A172 (cell line): Measurements from ENCODE around the gene GPER1. TPM values are rescaled to one million over a fixed set of nuclear protein-coding genes. Genes with fewer than 3 reads are reported as not detected.
"Not testable (repeated sequence)": the region's sequence is repeated elsewhere in the genome, so short reads cannot be mapped to it uniquely, and the experiment has no call there.

Experiments
- DNase-seq: peaks from one replicate; pipeline ENCODE4 v3.0.0-alpha.2; 2015; ENCODE audit warnings: low spot score
- total RNA-seq: library from RNA; depleted of rRNA; stranded (reverse); fragments of >200 nt; shearing (Covaris generic); gene quantifications from 2 replicates; pipeline ENCODE4 v1.2.3, GENCODE V29; 2014

Gene GPER1
- total RNA-seq, 1 experiment from 2014 or later, result 12.1 TPM

DNA sequence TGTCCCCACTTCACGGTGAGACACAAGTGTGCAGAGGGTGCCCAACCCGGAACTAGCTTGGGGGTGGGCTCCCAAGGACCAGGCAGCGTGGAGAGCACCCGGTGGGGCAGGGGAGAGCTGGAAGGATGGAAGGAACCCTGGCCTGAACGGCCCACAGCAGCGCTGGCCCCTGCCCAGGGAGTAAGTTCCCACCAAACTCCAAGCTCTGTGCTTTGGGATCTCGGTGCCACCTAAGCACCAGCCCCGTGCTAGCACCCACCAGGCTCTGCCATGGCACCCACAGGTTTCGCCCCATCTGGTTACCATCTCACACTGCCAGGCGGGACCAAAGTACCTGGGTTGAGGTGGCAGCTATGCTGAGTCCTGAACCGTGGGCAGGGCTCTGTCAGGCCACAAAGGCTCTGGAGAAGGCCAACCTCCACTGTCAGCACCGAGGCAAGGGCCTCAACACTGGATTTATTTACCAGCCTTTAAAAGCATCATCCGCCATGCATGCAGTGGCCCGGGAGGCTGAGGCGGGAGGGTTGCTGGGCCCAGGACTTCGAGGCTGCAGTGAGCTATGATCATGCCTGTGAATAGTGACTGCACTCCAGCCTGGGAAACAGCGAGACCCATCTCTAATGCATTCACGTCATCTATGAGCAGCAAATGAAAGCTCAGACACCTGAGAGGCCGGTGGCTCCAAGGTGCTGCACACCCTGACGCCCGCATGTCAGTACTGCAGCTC, 16.0 kb downstream of the GPER1 start:
- DNase-seq, result no peak

DNA sequence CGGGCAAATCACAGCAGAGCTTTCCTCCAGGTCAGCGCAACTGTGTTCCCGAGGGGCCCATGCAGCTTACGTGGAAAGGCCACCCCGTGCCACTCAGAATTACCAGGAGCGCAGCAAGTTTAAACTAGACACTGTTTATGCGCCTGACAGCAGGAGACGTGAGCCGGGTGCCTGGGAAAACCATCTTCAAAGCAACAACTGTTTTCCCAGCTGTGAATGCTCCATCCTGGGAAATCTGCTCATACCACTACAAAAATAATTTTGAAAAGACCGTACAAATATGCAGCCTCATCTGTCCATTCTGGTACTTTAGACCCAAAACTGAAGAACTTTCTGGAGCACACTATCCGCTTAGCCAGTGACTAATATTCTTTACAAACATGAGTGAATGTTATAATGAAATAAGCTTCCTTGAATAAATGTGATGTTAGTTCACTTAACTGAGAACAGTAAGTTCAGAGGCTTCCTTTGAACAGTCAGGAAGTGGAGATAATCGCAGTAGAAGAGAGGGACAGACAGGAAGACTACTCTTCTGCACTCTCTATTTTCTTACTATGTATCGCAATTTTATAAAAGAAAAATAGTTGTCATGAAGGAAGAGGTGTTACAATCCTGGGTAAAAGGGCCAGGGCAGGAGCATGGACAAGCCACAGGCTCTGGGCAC, 16.7 kb downstream of the GPER1 start:
- DNase-seq, result no peak

DNA sequence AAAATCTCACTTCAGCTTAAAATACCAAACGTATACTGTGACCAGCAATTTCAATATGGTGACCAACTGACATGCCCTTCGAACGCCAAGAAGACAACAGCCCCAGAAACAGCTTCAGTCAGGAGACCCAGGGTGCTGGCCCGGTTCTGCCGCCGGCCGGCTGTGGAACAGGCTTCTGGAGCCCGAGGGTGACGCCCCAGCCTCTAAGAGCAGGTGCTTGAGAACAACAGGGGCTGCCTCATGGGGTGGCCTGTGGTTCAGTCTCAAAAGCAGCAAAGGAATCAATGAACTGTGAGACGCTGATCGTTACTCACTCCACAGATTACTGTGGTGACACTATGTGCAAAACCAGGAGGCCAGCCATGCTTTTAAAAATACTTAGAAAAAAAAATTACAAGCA, 17.3 kb downstream of the GPER1 start:
- no peak for DNase-seq

DNA sequence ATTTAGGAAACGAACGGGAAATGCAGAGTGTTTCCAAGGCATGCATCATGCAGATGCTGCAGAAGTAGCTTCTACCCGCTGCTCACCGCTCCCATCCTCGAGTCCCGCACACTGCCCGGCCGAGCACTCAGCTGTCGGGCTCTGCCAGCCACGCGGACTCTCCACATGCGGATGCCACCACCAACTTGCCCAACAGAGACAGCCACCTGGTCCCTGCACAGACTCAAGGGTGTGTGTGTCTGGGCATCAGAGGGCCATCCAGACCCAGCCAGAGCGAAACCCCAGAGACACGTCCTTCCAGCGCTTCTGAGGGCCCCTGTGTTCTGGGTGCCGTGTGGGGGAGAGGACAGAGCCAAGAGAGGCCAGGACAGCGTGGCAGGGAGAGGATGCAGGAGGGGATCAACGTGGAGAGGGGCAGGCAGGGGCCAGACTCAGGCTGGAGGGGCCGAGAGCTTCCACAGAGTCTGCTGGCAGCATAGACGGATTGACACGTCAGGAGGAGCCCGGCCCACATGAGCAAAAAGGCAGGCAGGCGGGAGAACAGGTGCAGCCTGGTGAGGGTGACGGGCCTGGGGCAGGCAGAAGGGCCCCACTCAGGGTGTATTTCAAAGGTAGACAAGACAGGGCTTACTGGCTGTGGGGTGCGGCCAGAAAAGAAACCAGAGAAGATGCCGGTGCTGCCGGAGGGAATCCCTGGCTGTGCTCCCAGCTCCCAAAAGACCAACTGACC, 18.3 kb downstream of the GPER1 start:
- no peak for DNase-seq

DNA sequence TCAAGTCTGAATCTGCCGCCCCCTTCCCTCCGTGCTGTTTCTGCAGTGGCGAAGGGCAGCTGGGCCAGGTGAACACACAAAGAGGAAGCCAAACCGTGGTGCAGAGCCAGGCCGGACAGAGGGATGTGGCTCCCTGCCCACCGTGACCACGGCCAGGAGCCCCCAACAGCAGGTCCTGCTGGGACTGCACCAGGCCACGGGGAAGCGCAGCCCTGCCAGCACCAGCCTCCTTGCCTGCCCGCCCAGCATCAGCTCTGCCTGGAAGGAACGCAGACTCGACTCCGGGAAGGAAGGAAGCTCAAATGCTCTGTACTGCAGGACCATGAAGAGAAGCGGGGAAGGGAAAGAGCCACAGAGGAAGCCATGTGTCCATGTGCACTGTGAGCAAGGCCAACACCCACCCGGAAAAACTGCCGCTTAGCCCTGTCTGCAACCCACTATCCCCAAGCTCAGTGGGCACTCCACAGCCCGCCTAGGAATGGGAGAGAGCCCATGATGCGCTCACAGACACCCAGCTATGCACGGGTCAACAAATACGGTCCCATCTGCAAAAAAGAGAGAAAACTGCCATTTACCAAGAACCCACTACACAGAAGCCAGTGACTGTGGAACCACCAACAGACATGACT, 19.0 kb downstream of the GPER1 start:
- DNase-seq, result no peak

DNA sequence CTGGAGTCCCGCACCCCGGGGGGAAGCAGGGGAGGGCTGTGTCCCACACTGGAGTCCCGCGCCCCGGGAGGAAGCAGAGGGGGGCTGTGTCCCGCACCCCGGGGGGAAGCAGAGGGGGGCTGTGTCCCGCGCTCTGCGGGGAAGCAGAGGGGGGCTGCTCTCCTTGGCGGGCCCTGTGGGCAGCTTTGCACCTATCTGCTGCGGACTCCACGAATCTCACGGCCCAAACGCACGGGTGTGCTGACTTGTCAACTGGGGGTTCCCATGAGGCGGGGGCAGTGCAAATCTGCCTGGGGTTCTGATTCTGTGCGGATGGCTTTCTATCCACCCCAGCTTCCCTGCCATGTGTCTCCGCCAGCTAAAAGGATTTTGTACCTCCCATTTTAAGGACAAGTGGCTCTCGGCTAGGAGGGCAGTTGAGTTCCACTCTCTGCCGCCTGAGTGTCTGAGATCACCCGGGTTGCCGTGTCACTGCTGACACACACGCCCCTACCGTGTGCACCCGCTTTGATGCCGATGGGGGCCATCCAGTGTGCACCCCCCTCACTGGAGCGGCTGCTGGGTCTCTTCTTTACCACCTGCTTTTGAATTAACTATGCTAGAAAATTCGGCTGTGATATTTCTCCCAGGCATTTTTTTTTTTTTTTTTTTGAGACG, 20.5 kb downstream of the GPER1 start:
- no peak for DNase-seq

DNA sequence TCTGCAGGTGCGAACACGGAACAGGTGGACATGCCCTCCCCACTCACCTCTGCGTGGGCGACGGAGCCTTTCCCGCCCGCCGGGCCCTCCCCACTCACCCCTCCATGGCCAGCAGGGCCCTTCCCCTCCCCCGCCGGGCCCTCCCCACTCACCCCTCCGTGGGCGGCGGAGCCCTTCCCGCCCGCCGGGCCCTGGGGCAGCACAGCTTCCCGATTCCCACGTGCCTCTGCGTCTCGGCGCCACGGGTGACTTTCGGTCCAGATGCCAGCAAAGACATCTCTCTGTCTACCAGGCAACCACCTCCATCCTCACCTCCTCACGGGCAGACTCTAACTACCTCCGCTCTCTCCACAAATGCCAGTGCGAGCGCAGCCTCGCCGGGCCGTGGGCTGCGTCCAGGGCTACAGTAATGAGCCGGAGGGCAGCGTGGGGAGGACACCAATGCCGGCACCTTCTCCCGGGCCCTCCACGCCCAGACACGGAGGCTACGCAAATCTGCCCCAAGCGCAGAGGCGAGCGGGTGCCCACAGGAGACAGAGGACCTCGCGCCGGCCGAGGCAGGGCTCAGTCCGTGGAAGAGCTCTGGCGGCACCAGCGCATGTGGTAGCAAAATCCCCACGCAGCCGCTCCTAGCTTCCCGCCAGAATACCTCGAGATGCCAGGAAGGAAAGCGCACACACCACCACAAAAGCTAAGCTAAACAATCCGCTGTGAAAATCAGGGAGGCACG, 21.8 kb downstream of the GPER1 start:
- DNase-seq, result no peak

DNA sequence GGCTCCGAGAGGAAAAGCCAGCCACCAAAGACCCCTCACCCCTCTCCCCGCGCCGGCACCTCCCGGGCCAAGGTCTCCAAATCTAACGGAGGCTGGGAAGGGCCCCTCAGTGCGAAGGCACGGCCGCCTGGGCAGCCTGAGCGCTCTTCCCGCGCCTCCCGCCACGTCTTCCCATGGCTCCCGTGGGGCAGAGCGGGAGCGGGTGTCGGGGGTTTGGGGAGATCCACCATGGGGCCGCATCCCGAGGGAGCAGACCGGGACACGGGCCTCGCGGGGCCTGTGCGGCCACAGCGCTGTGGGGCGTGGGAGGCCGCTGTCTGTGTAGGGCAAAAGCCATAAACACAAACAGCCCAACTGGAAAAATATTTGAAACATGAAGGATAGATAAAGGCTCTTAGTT, 22.4 kb downstream of the GPER1 start:
- DNase-seq, result no peak

DNA sequence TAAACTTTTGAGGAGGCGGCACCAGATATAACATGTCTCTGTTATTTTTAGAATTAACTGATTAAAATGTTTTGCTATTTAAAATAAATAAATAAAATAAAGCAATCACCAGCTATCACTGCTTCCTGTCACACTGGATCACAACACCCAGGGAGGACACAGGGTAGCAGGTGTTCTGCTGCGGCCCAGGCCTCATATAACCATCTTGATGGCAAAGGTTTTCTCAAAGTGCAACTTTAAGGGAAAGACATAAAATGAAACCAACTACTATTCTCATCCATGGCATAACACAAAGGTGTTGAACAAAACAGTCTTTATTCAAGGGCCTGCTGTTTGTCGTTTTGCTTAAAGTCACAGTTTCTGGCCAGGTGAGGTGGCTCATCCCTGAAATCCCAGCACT, 23.2 kb downstream of the GPER1 start:
- no peak for DNase-seq

DNA sequence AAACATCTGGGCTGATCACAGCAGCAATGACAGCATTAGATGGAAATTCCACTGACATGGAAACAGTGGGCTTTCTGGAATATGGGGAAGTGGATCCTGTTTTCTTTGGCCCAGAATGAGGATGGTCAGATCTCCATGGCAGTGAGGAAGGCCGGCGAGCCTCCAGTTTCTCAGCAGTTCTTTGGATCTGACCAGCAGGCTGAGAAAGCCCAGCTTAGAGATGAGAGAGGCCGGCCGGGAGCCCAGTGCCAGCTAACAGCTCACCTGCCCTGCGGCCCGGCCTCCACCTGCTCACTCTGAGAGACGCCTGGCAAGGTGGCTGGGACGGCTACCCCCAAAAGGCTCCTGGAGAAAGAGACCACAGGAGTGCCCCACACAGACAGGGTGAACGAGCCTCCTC, 24.2 kb downstream of the GPER1 start:
- DNase-seq, result no peak

DNA sequence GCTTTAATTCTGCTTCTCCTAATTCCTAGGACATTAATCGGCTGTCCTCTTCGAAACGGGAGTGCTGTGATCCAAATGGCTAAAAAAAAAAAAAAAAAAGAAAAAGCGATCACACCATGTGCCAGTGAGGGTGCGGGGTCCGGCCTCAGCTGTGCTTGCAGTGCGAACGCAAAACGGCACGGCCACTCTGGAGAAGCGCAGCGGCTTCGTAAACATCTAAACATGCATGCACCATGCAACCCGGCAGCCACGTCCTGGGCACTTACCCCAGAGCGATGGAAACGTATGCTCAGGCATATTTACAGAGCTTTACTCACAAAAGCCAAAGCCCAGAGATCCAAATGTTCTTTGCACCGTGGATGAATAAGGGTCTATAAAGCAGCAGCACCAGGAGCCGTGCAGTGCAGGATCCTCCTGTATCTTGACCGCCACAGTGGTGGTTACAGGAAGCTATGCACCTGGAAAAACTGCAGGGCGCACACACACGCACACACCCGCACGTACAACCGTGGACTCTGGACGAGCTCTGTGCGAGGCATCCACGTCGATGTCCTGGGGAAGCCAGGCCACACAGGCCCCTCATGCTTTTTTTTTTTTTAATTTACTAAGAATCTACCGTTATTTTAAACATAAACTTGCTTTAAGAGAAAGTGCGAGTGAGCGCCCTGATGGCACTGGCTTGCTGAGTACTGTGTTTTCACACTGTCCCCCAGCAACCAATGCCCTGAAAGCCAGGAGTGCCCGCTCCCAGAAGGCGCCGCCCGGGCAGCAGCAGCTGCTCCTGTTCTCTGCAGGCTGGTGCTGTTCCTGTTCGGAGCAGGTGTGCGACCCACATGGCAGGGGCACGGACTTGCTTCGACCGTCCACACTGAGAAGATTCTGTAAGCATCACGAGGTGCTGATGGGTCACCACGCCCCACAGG, 25.0 kb downstream of the GPER1 start:
- DNase-seq, result no peak

DNA sequence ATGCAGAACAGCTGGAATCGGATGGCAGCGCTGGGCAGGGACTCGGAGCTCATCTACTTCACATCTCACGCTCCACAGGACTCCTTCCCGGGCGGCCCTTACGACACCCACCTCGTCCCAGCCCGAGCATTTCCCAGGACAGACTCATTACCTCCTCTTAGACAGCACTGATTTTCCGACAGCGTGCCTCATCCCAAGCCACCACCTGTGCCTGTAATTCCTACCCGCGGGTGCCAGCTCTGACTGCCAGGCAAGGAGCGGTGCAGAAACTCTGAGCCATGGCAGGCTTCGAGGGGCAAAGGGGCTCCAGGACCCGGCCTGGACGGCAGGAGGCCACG, 25.6 kb downstream of the GPER1 start:
- no peak for DNase-seq

DNA sequence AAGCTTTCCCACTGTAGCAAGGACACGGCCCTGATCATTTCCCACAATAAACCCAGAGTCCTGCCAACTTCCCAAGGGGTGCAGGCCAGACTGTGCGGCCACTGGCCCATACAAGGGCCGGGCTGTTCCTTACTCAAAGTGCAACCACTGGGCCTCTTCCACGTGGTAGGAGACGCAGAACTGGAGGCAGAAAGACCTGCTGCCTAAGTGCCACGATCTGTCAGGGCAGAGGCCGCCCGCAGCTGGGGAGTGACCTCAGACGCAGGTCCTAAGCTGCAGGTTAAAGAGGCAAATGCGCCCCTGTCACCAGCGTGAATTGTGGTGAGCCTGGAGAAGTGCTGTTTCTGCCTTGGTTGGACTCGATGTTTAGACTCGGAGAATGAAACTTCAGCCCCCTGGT, 26.2 kb downstream of the GPER1 start:
- DNase-seq, result no peak

DNA sequence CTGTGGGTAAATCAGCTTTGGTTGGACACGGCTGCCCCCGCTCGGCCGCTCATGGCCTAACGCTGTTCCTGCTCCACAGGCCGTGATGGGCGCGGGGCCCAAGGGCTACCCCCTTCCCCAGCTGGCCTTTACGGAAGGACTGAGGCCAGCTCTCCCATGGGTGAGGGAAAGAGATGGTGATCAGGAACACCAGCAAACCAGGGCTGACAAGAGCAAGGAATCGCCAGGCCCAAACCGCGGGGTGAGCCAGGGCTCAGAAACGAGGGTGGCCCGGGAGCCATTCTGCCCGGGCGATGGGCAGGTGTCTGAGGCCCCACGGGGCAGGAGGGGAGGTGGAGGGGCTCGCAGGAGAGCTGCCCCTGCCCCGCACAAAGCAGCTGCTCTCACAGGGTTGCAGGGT, 26.6 kb downstream of the GPER1 start:
- no peak for DNase-seq

DNA sequence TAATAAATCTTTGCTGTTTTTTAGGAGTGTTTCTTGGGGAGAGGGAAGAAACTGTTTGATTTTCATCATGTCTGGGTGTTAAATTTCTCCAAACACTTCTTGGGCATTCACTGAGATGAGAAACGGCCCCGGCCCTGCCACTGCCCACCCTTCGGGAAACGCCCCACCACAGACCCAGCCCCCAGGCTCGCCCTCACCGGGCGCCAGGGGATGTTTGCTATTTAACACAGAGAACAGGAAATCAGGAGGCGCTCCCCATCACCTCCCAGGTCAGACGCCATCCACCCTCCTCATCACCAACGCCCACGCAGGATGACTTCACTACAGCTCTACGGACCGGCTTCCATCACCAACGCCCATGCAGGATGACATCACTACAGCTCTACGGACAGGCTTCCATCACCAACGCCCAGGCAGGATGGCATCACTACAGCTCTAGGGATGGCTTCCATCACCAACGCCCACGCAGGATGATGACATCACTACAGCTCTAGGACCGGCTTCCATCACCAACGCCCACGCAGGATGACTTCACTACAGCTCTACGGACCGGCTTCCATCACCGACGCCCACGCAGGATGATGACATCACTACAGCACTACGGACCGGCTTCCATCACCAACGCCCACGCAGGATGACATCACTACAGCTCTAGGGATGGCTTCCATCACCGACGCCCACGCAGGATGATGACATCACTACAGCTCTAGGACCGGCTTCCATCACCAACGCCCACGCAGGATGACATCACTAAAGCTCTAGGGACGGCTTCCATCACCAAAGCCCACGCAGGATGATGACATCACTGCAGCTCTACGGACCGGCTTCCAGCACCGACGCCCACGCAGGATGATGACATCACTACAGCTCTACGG, 27.5 kb downstream of the GPER1 start:
- DNase-seq, result not testable (repeated sequence)

DNA sequence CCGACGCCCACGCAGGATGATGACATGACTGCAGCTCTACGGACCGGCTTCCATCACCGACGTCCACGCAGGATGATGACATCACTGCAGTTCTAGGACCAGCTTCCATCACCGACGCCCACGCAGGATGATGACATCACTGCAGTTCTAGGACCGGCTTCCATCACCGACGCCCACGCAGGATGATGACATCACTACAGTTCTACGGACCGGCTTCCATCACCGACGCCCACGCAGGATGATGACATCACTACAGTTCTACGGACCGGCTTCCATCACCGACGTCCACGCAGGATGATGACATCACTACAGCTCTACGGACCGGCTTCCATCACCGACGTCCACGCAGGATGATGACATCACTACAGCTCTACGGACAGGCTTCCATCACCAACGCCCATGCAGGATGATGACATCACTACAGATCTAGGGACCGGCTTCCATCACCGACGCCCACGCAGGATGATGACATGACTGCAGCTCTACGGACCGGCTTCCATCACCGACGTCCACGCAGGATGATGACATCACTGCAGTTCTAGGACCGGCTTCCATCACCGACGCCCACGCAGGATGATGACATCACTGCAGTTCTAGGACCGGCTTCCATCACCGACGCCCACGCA, 28.6 kb downstream of the GPER1 start:
- not testable (repeated sequence) for DNase-seq

DNA sequence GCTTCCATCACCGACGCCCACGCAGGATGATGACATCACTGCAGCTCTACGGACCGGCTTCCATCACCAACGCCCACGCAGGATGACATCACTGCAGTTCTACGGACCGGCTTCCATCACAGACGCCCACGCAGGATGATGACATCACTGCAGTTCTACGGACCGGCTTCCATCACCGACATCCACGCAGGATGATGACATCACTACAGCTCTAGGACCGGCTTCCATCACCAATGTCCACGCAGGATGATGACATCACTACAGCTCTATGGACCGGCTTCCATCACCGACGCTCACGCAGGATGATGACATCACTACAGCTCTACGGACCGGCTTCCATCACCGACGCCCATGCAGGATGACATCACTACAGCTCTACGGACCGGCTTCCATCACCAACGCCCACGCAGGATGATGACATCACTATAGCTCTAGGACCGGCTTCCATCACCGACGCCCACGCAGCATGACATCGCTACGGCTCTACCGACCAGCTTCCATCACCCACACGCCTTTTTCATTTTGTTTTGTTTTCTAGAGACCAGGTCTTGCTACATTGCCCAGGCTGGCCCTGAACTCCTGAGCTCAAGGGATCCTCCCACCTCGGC, 29.5 kb downstream of the GPER1 start:
- no peak for DNase-seq

DNA sequence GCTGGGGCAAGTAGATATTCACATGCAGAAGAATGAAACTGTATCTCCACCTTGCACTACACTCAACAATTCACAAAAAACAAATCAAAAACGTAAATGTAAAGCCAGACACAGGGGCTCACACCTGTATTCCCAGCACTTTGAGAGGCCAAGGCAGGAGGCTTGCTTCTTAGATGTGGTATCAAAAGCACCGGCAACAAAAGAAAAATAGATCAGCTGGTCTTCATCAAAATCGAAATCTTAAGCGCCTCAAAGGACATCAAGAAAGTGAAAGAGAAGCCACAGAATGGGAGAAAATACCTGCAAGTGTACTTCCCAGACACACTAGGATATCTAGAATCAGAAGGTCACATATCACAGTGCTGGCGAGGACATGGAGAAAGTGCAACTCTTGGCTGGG, 31.3 kb downstream of the GPER1 start:
- DNase-seq, result no peak
